Measurements from ENCODE around the gene SRCIN1. TPM values are rescaled to one million over a fixed set of nuclear protein-coding genes. Genes with fewer than 3 reads are reported as not detected.
"Not testable (repeated sequence)": the region's sequence is repeated elsewhere in the genome, so short reads cannot be mapped to it uniquely, and the experiment has no call there.

SRCIN1 gene
- total RNA-seq, 1 donor from 2014 or later = 2.0 TPM

DNA sequence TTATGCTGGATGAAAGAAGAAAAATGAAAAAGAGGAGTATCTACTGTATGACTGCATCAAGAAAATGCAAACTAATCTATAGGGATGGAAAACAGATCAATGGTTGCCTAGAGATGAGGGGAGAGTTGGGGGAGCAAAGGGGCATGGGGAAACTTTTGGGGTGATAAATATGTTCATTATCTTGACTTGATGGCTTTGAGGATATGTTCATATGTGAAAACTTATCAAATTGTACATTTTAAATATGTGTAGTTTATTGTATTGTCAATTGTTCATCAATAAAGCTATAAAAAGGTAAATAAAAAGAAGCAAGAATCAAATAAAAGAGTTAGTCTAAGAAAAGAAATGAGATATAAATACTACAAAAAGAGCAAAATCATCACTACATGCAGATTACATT lies 19.7 kb upstream of the SRCIN1 start:
- no peak for DNase-seq
- Histone ChIP-seq H3K9me3 (replicated peaks) (no peaks in the 10 kb centered on the region), H3K4me1 (no peaks in the 10 kb centered on the region), H3K36me3 (no peaks in the 10 kb centered on the region), H3K27ac (replicated peaks) (no peak overlapping the region), H3K4me3 (no peak overlapping the region), H3K27me3 (ENCODE audit: low read depth) (peaks cover 48% of the 10 kb centered on the region)
- intact Hi-C loops (cut with micrococcal nuclease) = no loop called here
- TF ChIP-seq, protein P1, sequence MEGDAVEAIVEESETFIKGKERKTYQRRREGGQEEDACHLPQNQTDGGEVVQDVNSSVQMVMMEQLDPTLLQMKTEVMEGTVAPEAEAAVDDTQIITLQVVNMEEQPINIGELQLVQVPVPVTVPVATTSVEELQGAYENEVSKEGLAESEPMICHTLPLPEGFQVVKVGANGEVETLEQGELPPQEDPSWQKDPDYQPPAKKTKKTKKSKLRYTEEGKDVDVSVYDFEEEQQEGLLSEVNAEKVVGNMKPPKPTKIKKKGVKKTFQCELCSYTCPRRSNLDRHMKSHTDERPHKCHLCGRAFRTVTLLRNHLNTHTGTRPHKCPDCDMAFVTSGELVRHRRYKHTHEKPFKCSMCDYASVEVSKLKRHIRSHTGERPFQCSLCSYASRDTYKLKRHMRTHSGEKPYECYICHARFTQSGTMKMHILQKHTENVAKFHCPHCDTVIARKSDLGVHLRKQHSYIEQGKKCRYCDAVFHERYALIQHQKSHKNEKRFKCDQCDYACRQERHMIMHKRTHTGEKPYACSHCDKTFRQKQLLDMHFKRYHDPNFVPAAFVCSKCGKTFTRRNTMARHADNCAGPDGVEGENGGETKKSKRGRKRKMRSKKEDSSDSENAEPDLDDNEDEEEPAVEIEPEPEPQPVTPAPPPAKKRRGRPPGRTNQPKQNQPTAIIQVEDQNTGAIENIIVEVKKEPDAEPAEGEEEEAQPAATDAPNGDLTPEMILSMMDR (IDR thresholded peaks at IDR 0.05; ENCODE audit: borderline replicate concordance) = no peak

- DNase-seq; H3K4me1 ChIP-seq; H3K9me3 ChIP-seq (replicated peaks); H3K36me3 ChIP-seq; H3K27ac ChIP-seq (replicated peaks); H3K4me3 ChIP-seq; intact Hi-C loops (cut with micrococcal nuclease): not testable (repeated sequence)
- H3K27me3 ChIP-seq (ENCODE audit: low read depth) = peaks cover 54% of the 10 kb centered on the region
These were observed 19.1 kb upstream of the SRCIN1 start for GRCh38 chr17:38624782-38625355.

DNA sequence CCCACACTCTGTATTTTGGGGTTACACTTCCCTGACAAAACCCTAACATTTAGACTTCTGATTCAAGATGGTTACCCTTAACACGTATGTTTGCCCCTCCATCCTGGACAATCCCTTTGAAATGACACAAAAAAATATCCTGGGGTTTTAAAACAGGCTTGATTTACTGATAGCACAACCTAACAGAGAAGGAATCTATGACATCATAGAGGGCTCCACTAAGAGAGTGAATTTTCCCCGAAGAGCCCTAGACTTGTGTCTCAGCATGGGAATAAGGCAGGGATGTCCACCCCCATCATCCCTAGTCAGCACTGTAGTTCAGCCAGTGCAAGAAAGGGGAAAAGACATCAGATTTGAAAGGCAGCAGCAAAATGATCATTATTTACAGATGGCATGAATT lies 15.8 kb upstream of the SRCIN1 start:
- Histone ChIP-seq H3K36me3 (no peaks in the 10 kb centered on the region), H3K27me3 (ENCODE audit: low read depth) (peaks cover 86% of the 10 kb centered on the region), H3K4me3 (no peak overlapping the region), H3K9me3 (replicated peaks) (no peaks in the 10 kb centered on the region), H3K4me1 (no peaks in the 10 kb centered on the region), H3K27ac (replicated peaks) (no peak overlapping the region)
- intact Hi-C loops (cut with micrococcal nuclease) = no loop called here
- TF ChIP-seq, protein P1 (IDR thresholded peaks at IDR 0.05; ENCODE audit: borderline replicate concordance) = no peak
- no peak for DNase-seq

DNA sequence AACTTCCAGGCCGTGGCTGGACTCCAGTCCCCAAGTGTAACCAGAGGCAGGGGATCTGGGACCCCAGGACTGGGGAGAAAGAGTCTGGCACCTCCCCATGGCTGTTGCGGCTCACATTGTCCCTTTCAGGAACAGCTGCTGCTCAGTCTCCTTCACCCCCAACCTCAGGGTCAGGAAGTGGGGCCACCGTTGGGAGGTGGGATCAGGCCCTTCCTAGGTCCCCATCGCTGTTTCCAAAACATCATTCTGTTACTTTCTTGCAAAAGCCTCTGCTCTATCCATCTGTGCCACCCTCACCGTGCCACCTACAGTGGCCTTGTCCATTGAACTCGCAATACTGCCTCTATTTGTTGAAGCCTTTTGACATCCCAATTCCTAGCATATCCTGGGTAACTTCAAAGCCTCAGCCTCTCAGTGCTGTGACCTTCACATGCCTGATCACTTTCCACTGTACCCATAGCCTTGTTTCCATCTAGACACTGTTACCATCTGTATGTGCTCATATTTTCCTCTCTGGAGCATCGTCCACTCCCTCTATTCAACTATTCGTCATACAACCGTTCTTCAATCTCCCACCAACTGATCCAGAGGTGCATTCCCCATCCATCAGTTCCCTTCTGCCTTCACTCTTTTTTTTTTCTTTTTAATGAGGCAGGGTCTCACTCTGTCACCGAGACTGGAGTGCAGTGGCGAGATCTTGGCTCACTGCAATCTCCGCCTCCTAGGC lies 15.0 kb upstream of the SRCIN1 start:
- H3K27ac ChIP-seq (replicated peaks) = no peak overlapping the region
- no peak overlapping the region for H3K4me3 ChIP-seq
- H3K27me3 ChIP-seq (ENCODE audit: low read depth) = peaks cover 88% of the 10 kb centered on the region
- TF ChIP-seq, protein P1 (IDR thresholded peaks at IDR 0.05; ENCODE audit: borderline replicate concordance) = no peak
- H3K9me3 ChIP-seq (replicated peaks) = no peaks in the 10 kb centered on the region
- no peaks in the 10 kb centered on the region for H3K4me1 ChIP-seq
- DNase-seq = no peak
- no peaks in the 10 kb centered on the region for H3K36me3 ChIP-seq
- intact Hi-C loops (cut with micrococcal nuclease) = no loop called here

DNA sequence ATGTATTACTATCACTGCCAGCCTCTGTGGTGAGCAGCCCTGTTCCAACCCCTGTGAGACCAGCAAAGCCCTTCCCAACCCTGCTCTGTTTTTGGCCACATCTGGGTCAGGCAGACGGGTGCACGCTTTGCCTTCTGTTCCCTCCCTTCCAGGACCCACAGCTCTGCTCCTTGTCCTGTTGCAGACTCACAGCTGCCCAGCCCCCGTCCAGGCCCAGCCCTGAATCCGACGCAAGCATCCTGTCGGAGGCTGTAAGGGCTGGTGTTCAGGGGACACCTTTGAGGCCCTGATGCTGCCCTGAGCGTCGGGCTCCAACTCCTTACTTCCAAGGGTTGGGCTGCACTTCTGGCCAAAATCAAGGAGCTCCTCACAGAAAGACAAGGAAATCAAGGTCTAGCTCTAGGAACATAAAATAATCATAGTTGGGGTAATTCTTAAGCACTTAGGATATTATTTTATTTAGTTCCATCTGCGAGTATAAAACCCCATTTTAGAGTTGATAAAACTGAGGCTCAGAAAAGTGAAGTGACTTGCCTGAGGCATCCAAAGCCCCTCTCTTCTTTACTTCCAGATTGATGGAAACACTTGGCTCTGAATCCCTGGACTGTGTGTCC lies 14.3 kb upstream of the SRCIN1 start:
- Histone ChIP-seq H3K9me3 (replicated peaks) (no peaks in the 10 kb centered on the region), H3K27me3 (ENCODE audit: low read depth) (peaks cover 84% of the 10 kb centered on the region), H3K4me3 (no peak overlapping the region), H3K36me3 (no peaks in the 10 kb centered on the region), H3K27ac (replicated peaks) (no peak overlapping the region), H3K4me1 (no peaks in the 10 kb centered on the region)
- intact Hi-C loops (cut with micrococcal nuclease) = no loop called here
- no peak for DNase-seq
- TF ChIP-seq, protein P1 (IDR thresholded peaks at IDR 0.05; ENCODE audit: borderline replicate concordance) = no peak

DNA sequence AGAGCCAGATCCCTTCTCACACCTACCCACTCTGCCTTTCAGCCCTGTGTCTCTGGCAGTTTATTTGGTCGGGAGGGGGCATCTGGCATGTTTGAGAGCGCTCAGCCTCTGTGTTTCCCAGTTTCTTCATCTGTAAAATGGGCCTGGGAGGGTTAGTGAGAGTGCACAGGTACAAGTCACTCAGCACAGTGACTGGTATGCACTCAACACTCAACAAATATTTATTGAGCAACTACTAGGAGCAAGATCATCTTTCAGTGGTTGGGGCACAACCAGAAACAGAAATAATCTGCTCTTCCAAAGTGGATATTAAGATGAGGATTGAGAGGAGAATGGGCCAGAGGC lies 13.7 kb upstream of the SRCIN1 start:
- no peaks in the 10 kb centered on the region for H3K4me1 ChIP-seq
- TF ChIP-seq, protein P1 (IDR thresholded peaks at IDR 0.05; ENCODE audit: borderline replicate concordance) = no peak
- DNase-seq = no peak
- no peaks in the 10 kb centered on the region for H3K36me3 ChIP-seq
- no peaks in the 10 kb centered on the region for H3K9me3 ChIP-seq (replicated peaks)
- no peak overlapping the region for H3K27ac ChIP-seq (replicated peaks)
- peaks cover 78% of the 10 kb centered on the region for H3K27me3 ChIP-seq (ENCODE audit: low read depth)
- intact Hi-C loops (cut with micrococcal nuclease) = no loop called here
- no peak overlapping the region for H3K4me3 ChIP-seq

All from left ventricle myocardium inferior (tissue), 1 donor.